Neutrophil (primary cell): ENCODE measurements around the gene TP53I11.

Experiments used
- H3K27ac ChIP-seq: fragments of 200-600 bp; sonication (generic); 2 replicates; pipeline ENCODE4 v1.5.1; 2016; ENCODE audit warnings: mild to moderate bottlenecking, moderate library complexity
- H3K27me3 ChIP-seq: fragments of 200-600 bp; sonication (generic); 2 replicates; pipeline ENCODE4 v1.6.0; 2016; ENCODE audit warnings: mild to moderate bottlenecking
- H3K36me3 ChIP-seq: fragments of 200-600 bp; sonication (generic); 2 replicates; pipeline ENCODE4 v1.5.1; 2017
- H3K4me1 ChIP-seq, 2 experiments: fragments of 200-600 bp in 1 of 2; sonication (generic) in 1 of 2; 1 replicate in 1 of 2; 2 replicates in 1 of 2; pipeline versions ENCODE4 v1.5.1 to v1.6.1; 2013 to 2016; ENCODE audit warnings: low read depth in 1 of 2, low read length in 1 of 2, mild to moderate bottlenecking in 1 of 2, moderate library complexity in 1 of 2; ENCODE audit not compliant: control insufficient read depth in 1 of 2, insufficient read depth in 1 of 2
- H3K4me3 ChIP-seq, 2 experiments: fragments of 200-600 bp in 1 of 2; sonication (generic) in 1 of 2; 1 replicate in 1 of 2; 2 replicates in 1 of 2; pipeline ENCODE4 v1.5.1; 2013 to 2016; ENCODE audit warnings: low read depth in 1 of 2, low read length in 1 of 2, mild to moderate bottlenecking in 1 of 2, moderate library complexity in 1 of 2
- H3K9me3 ChIP-seq: fragments of 200-600 bp; sonication (generic); 2 replicates; pipeline ENCODE4 v1.5.1; 2016
- TF ChIP-seq, protein P1 (sequence below): fragments of 200-600 bp; sonication (generic); IDR thresholded peaks from 2 replicates; pipeline ENCODE4 v1.5.1; 2016; ENCODE audit warnings: antibody characterized with exemption

Gene TP53I11

DNA sequence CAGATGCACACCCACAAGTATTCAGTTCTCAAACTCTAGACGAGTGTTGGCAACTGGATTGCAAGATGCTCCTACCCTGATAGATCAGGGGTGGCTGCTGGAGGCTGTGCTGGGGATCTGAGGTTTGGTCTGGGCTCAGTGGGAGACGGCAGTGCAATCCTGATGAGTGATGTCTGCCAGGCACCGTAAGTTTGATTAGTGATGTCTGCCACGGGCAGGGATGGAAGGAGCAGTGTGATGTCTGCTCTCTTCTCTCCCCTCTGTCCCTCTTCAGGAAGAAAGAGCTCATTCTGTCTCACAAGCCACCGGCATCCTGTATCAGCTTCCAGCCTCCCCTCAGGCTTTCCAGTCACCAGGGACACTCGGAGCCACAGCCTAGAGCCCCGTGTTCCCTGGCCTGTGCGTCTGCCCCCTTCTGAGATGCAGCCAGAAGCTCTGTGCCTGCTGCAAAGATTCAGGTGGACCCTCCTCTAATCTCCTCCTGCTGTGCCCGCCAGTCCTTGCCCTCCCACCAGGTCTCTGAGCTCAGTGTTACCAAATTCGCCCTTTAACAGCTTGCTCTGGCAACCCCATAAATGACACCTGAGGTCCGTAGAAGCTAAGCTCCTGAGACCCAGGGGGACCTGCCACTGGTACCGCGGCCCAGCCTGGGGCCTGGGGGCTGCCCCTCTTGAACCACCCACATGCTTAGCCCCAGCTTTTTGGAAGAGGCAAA lies 19.9 kb downstream of the TP53I11 start:
- Histone ChIP-seq H3K36me3 (peaks cover 39% of the 10 kb centered on the region), H3K27me3 (no peaks in the 10 kb centered on the region), H3K4me1 (peaks cover 12 to 13% of the 10 kb centered on the region in 2 experiments), H3K27ac (no peak overlapping the region), H3K9me3 (no peaks in the 10 kb centered on the region), H3K4me3 (no peak overlapping the region)
- TF ChIP-seq, protein P1, sequence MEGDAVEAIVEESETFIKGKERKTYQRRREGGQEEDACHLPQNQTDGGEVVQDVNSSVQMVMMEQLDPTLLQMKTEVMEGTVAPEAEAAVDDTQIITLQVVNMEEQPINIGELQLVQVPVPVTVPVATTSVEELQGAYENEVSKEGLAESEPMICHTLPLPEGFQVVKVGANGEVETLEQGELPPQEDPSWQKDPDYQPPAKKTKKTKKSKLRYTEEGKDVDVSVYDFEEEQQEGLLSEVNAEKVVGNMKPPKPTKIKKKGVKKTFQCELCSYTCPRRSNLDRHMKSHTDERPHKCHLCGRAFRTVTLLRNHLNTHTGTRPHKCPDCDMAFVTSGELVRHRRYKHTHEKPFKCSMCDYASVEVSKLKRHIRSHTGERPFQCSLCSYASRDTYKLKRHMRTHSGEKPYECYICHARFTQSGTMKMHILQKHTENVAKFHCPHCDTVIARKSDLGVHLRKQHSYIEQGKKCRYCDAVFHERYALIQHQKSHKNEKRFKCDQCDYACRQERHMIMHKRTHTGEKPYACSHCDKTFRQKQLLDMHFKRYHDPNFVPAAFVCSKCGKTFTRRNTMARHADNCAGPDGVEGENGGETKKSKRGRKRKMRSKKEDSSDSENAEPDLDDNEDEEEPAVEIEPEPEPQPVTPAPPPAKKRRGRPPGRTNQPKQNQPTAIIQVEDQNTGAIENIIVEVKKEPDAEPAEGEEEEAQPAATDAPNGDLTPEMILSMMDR = no peak

DNA sequence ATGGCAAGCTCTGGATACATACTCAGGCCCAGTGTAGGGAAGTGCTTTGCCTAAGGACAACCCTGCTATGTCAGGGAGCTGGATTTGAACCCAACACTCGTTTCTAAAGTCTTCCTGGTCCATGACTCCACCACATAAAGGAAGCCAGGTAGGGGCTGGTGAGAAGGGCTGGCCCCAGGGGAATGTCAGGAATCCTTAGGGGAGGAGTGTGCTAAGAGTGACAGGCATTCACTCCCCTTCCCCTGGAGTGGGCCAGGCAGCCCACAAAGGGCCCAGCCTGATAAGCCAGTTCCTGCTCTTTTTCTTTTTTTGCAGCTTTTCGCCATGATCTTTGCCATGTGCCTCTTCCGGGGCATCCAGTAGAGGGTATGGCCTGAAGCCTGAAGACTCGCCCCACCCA lies 21.9 kb downstream of the TP53I11 start:
- Histone ChIP-seq H3K9me3 (no peaks in the 10 kb centered on the region), H3K27ac (no peak overlapping the region), H3K36me3 (peaks cover 20% of the 10 kb centered on the region), H3K4me1 (peaks cover 12 to 13% of the 10 kb centered on the region in 2 experiments), H3K27me3 (no peaks in the 10 kb centered on the region), H3K4me3 (no peak overlapping the region)
- TF ChIP-seq, protein P1 = no peak

DNA sequence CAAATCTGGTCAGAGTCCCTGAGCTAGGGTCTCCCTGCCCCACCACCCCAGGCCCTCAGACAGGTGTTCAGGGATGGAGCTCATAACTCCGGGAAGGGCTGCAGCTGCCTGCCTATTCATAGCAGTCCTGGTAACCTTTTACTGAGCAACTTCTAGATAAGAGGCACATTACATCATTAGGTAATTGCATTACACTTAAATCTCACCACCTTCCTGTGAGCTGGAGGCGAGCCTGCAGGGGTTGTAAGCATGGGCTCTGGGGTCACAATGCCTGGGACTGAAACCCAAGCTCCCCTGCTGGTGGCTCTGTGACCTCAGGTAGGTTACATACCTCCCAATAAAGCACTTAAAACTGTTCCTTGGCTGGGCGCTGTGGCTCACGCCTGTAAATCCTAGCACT lies 22.5 kb downstream of the TP53I11 start:
- Histone ChIP-seq H3K4me1 (peaks cover 12 to 13% of the 10 kb centered on the region in 2 experiments), H3K36me3 (peaks cover 13% of the 10 kb centered on the region), H3K27ac (no peak overlapping the region), H3K9me3 (no peaks in the 10 kb centered on the region), H3K27me3 (no peaks in the 10 kb centered on the region), H3K4me3 (no peak overlapping the region)
- TF ChIP-seq, protein P1 = no peak

DNA sequence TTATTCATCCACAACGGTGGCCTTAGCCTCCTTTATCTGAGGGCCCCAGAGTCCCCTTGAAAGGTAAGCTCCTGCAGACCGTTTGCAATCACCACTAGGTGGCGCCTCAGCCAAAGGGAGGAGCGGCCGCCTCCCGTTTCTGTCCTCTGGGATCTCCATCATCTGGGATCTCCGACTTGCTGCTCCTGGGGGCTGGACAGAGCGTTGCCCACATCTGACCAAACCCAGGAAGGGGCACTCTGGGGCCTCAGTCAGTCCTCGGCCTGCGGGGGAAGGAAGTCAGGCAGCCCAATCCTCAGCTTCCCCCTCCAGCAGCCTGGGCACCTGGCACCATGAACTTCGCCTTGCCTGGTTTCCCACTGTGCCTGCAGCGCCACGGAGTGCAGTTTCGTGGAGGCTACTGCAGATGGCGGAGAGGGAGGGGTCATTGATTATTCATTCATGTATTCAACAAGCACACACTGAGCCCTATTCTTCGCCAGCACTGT lies 23.5 kb downstream of the TP53I11 start:
- H3K36me3 ChIP-seq = peaks cover 4% of the 10 kb centered on the region
- peaks cover 12 to 13% of the 10 kb centered on the region in 2 experiments for H3K4me1 ChIP-seq
- no peaks in the 10 kb centered on the region for H3K9me3 ChIP-seq
- H3K4me3 ChIP-seq = no peak overlapping the region
- H3K27ac ChIP-seq = no peak overlapping the region
- TF ChIP-seq, protein P1 = peak; percentile 55
- H3K27me3 ChIP-seq = no peaks in the 10 kb centered on the region

DNA sequence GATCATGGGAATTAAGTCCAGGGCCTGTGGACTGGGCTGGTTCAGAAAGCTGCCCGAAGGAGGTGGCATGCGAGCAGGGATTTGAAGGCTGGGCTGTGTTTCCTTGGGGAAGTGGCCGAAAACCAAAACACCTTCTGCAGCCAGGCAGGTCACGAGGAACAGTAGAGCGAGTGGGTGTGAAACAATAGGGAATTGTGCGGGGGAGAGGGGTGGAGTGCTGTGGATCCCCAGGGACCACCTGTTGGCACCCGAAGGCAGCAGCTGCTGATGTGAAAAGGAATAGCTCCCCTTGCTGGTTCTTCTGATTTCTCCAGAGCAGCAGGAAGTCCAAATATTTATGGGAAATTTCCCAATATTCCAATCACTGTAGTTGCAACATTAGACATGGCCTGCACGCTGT lies 24.6 kb downstream of the TP53I11 start:
- Histone ChIP-seq H3K27ac (no peak overlapping the region), H3K36me3 (peaks cover 3% of the 10 kb centered on the region), H3K4me1 (peaks cover 12 to 13% of the 10 kb centered on the region in 2 experiments), H3K9me3 (no peaks in the 10 kb centered on the region), H3K4me3 (no peak overlapping the region), H3K27me3 (no peaks in the 10 kb centered on the region)
- TF ChIP-seq, protein P1 = no peak
